Hepatocyte (in vitro differentiated cells): ENCODE data around the gene DENND5B. TPM values are rescaled to one million over a fixed set of nuclear protein-coding genes. Genes with fewer than 3 reads are reported as not detected.

Experiments
- DNase-seq: peaks from one replicate; pipeline ENCODE4 v3.0.0-alpha.2; 2016; ENCODE audit warnings: low spot score
- H2AFZ ChIP-seq: fragments of 200-600 bp; sonication (generic); 2 replicates; pipeline ENCODE4 v1.6.0; 2016; ENCODE audit warnings: antibody characterized with exemption, mild to moderate bottlenecking
- H3K27ac ChIP-seq: fragments of 200-600 bp; sonication (generic); 2 replicates; pipeline ENCODE4 v1.5.1; 2016; ENCODE audit warnings: mild to moderate bottlenecking
- H3K27me3 ChIP-seq: fragments of 200-600 bp; sonication (generic); 2 replicates; pipeline ENCODE4 v1.6.1; 2016
- H3K36me3 ChIP-seq: fragments of 200-600 bp; sonication (generic); replicated peaks from 2 replicates; pipeline ENCODE4 v1.5.1; 2016; ENCODE audit warnings: low read depth; ENCODE audit not compliant: insufficient read depth
- H3K4me1 ChIP-seq: fragments of 200-600 bp; sonication (generic); 2 replicates; pipeline ENCODE4 v1.5.1; 2016; ENCODE audit warnings: mild to moderate bottlenecking, moderate library complexity; ENCODE audit not compliant: insufficient read depth
- H3K4me2 ChIP-seq: fragments of 200-600 bp; sonication (generic); 2 replicates; pipeline ENCODE4 v1.6.0; 2016
- H3K4me3 ChIP-seq: fragments of 200-600 bp; sonication (generic); 2 replicates; pipeline ENCODE4 v1.5.1; 2016; ENCODE audit warnings: mild to moderate bottlenecking
- H3K79me2 ChIP-seq: fragments of 200-600 bp; sonication (generic); 2 replicates; pipeline ENCODE4 v1.6.0; 2017; ENCODE audit warnings: mild to moderate bottlenecking
- H3K9me2 ChIP-seq: fragments of 200-600 bp; sonication (generic); replicated peaks from 2 replicates; pipeline ENCODE4 v1.6.0; 2017; ENCODE audit warnings: mild to moderate bottlenecking; ENCODE audit not compliant: insufficient read depth
- H3K9me3 ChIP-seq: fragments of 200-600 bp; sonication (generic); 2 replicates; pipeline ENCODE4 v1.5.1; 2016; ENCODE audit warnings: low read depth, mild to moderate bottlenecking
- H4K20me1 ChIP-seq: fragments of 200-600 bp; sonication (generic); 2 replicates; pipeline ENCODE4 v1.6.0; 2016; ENCODE audit warnings: mild to moderate bottlenecking; ENCODE audit not compliant: insufficient read depth, poor library complexity, severe bottlenecking
- CTCF ChIP-seq: fragments of 200-600 bp; sonication (generic); IDR thresholded peaks from 2 replicates; pipeline ENCODE4 v1.5.1; 2016; ENCODE audit warnings: antibody characterized with exemption, mild to moderate bottlenecking; ENCODE audit not compliant: poor library complexity
- EZH2 ChIP-seq: fragments of 200-600 bp; sonication (generic); IDR thresholded peaks from 2 replicates; pipeline ENCODE4 v1.6.1; 2016; ENCODE audit warnings: antibody characterized with exemption, mild to moderate bottlenecking, borderline replicate concordance
- EZH2phosphoT487 ChIP-seq: fragments of 200-600 bp; sonication (generic); IDR thresholded peaks from one replicate; pipeline ENCODE4 v1.6.1; 2018; ENCODE audit warnings: antibody characterized with exemption, mild to moderate bottlenecking, low read depth, moderate library complexity; ENCODE audit not compliant: unreplicated experiment, severe bottlenecking
- WGBS: methylation state at CpG from one replicate; pipeline ENCODE4 v1.1.6; 2016; ENCODE audit warnings: low lambda C conversion rate; ENCODE audit errors: missing lambda C conversion rate; 5-methylcytosine and 5-hydroxymethylcytosine counted together
- polyA plus RNA-seq: library from polyadenylated mRNA; unstranded; fragments of >200 nt; fragmentation: Nextera tagmentation; extraction: Ambion mirVana; gene quantifications from 2 replicates; pipeline ENCODE4 v1.2.1, GENCODE V29; 2016
- total RNA-seq: library from RNA; depleted of rRNA; stranded (reverse); fragments of >200 nt; gene quantifications from 2 replicates; pipeline ENCODE4 v1.2.3, GENCODE V29; 2014

The DENND5B gene
- total and polyA plus RNA-seq, 2 experiments from 2014 or later, result 10.4 to 24.9 TPM

GRCh38 chr12:31362759-31363415, 228.0 kb downstream of the DENND5B start:
- Histone ChIP-seq H3K27me3 (no peaks in the 10 kb centered on the region), H3K4me2 (peak overlapping the region; percentile 62), H3K9me2 (no peaks in the 10 kb centered on the region), H3K27ac (peak overlapping the region; percentile 85), H3K4me3 (no peak overlapping the region), H3K36me3 (no peaks in the 10 kb centered on the region), H2AFZ (peak overlapping the region; percentile 72), H3K79me2 (no peaks in the 10 kb centered on the region), H3K4me1 (peaks cover 16% of the 10 kb centered on the region), H3K9me3 (no peaks in the 10 kb centered on the region), H4K20me1 (no peaks in the 10 kb centered on the region)
- 30% methylated on average over 6 of the region's 6 CpGs for whole genome bisulfite sequencing
- peak; percentile 49 for DNase-seq
- TF ChIP-seq EZH2 (no peak), CTCF (peak; percentile 26), EZH2phosphoT487 (no peak)

- Histone ChIP-seq H3K4me1 (peaks cover 16% of the 10 kb centered on the region), H4K20me1 (no peaks in the 10 kb centered on the region), H3K27me3 (no peaks in the 10 kb centered on the region), H3K4me2 (peak overlapping the region; percentile 62), H2AFZ (peak overlapping the region; percentile 72), H3K4me3 (no peak overlapping the region), H3K27ac (peak overlapping the region; percentile 85), H3K9me2 (no peaks in the 10 kb centered on the region), H3K79me2 (no peaks in the 10 kb centered on the region), H3K9me3 (no peaks in the 10 kb centered on the region), H3K36me3 (no peaks in the 10 kb centered on the region)
- DNase-seq, result peak; percentile 38
- 47% methylated on average over 13 of the region's 13 CpGs for WGBS
- TF ChIP-seq EZH2 (no peak), EZH2phosphoT487 (no peak), CTCF (no peak)
These were observed 228.7 kb downstream of the DENND5B start for GRCh38 chr12:31362115-31362758.

- no peaks in the 10 kb centered on the region for H3K9me2 ChIP-seq
- peak overlapping the region; percentile 62 for H3K4me2 ChIP-seq
- H3K4me3 ChIP-seq, result no peak overlapping the region
- H4K20me1 ChIP-seq, result no peaks in the 10 kb centered on the region
- H3K27me3 ChIP-seq, result no peaks in the 10 kb centered on the region
- no peaks in the 10 kb centered on the region for H3K9me3 ChIP-seq
- TF ChIP-seq EZH2phosphoT487 (no peak), EZH2 (no peak), CTCF (no peak)
- H3K79me2 ChIP-seq, result no peaks in the 10 kb centered on the region
- DNase-seq, result no peak
- peak overlapping the region; percentile 72 for H2AFZ ChIP-seq
- WGBS, result 86% methylated on average over 13 of the region's 14 CpGs
- peaks cover 16% of the 10 kb centered on the region for H3K4me1 ChIP-seq
- H3K27ac ChIP-seq, result peak overlapping the region; percentile 85
- no peaks in the 10 kb centered on the region for H3K36me3 ChIP-seq
These were observed 229.2 kb downstream of the DENND5B start for GRCh38 chr12:31361730-31362114.
